ENCODE data around the gene NAT9.

NAT9 gene

DNA sequence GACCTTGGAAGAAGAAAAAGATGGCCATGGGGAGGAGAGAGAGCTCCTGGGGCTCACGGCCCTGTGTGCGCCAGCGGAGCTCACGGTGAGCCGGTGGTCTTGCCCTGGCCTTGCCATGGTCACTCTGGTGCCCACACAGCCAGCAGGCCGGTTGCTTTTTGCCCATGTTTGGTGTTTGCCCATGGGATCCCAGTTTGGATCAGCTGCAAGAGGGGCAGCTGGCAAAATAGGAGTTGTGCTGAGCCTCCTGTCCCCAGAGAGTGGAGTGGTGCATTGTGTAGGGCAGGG is 26.2 kb downstream of the NAT9 start:
- no peak for DNase-seq (ENCODE audit: low read depth)
- no peak for TF ChIP-seq POLR2A (IDR thresholded peaks at IDR 0.05; ENCODE audit: extremely low read depth, insufficient read length)
- TF ChIP-seq MAX (IDR thresholded peaks at IDR 0.05; ENCODE audit: low read depth, low read length): no peak
- TF ChIP-seq, protein P1, sequence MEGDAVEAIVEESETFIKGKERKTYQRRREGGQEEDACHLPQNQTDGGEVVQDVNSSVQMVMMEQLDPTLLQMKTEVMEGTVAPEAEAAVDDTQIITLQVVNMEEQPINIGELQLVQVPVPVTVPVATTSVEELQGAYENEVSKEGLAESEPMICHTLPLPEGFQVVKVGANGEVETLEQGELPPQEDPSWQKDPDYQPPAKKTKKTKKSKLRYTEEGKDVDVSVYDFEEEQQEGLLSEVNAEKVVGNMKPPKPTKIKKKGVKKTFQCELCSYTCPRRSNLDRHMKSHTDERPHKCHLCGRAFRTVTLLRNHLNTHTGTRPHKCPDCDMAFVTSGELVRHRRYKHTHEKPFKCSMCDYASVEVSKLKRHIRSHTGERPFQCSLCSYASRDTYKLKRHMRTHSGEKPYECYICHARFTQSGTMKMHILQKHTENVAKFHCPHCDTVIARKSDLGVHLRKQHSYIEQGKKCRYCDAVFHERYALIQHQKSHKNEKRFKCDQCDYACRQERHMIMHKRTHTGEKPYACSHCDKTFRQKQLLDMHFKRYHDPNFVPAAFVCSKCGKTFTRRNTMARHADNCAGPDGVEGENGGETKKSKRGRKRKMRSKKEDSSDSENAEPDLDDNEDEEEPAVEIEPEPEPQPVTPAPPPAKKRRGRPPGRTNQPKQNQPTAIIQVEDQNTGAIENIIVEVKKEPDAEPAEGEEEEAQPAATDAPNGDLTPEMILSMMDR (IDR thresholded peaks at IDR 0.05; ENCODE audit: low read depth, low read length): no peak
- TF ChIP-seq MYC (IDR thresholded peaks at IDR 0.05; ENCODE audit: low read depth, low read length): no peak
- peak overlapping the region; percentile 77 for H3K4me3 ChIP-seq (ENCODE audit: low read depth, low read length)

- peak; percentile 53 for DNase-seq (ENCODE audit: low read depth)
- TF ChIP-seq, protein P1 (IDR thresholded peaks at IDR 0.05; ENCODE audit: low read depth, low read length): no peak
- TF ChIP-seq POLR2A (IDR thresholded peaks at IDR 0.05; ENCODE audit: extremely low read depth, insufficient read length) (no peak), MYC (IDR thresholded peaks at IDR 0.05; ENCODE audit: low read depth, low read length) (no peak), MAX (IDR thresholded peaks at IDR 0.05; ENCODE audit: low read depth, low read length) (no peak)
Measured at GRCh38 chr17:74749279-74750038, 26.7 kb downstream of the NAT9 start.

GRCh38 chr17:74748529-74749278 is 27.4 kb downstream of the NAT9 start, which contains the start of gene NHERF1:
Gene NHERF1 (plus strand): TSS chr17:74748628. CDS start chr17:74748847, 219 bp downstream.
- TF ChIP-seq MAX (IDR thresholded peaks at IDR 0.05; ENCODE audit: low read depth, low read length): no peak
- TF ChIP-seq POLR2A (IDR thresholded peaks at IDR 0.05; ENCODE audit: extremely low read depth, insufficient read length): peak; percentile 94
- TF ChIP-seq MYC (IDR thresholded peaks at IDR 0.05; ENCODE audit: low read depth, low read length): no peak
- TF ChIP-seq, protein P1 (IDR thresholded peaks at IDR 0.05; ENCODE audit: low read depth, low read length): peak; percentile 6
- DNase-seq (ENCODE audit: low read depth): peak; percentile 93
- H3K4me3 ChIP-seq (ENCODE audit: low read depth, low read length): peak within 1 kb of the TSS; percentile 77

More at GRCh38 chr17:74749279-74750038, 26.7 kb downstream of the NAT9 start:
- peak overlapping the region; percentile 77 for H3K4me3 ChIP-seq (ENCODE audit: low read depth, low read length)

- peak overlapping the region; percentile 11 for H3K4me3 ChIP-seq (ENCODE audit: low read depth, low read length)
- no peak for DNase-seq (ENCODE audit: low read depth)
- TF ChIP-seq MAX (IDR thresholded peaks at IDR 0.05; ENCODE audit: low read depth, low read length) (no peak), MYC (IDR thresholded peaks at IDR 0.05; ENCODE audit: low read depth, low read length) (no peak), POLR2A (IDR thresholded peaks at IDR 0.05; ENCODE audit: extremely low read depth, insufficient read length) (no peak)
- TF ChIP-seq, protein P1 (IDR thresholded peaks at IDR 0.05; ENCODE audit: low read depth, low read length): no peak
Measured at GRCh38 chr17:74748279-74748528, 27.9 kb downstream of the NAT9 start.

GRCh38 chr17:74746922-74747321 is 29.2 kb downstream of the NAT9 start:
- no peak overlapping the region for H3K4me3 ChIP-seq (ENCODE audit: low read depth, low read length)
- TF ChIP-seq POLR2A (IDR thresholded peaks at IDR 0.05; ENCODE audit: extremely low read depth, insufficient read length): no peak
- peak; percentile 32; the same call in 1 of the 2 replicates for TF ChIP-seq MYC (IDR thresholded peaks at IDR 0.05; ENCODE audit: low read depth, low read length)
- TF ChIP-seq MAX (IDR thresholded peaks at IDR 0.05; ENCODE audit: low read depth, low read length): 0 out of 2 replicates have a peak, but pooled peaks have one; percentile 15
- DNase-seq (ENCODE audit: low read depth): peak; percentile 71

GRCh38 chr17:74746376-74746775 is 29.8 kb downstream of the NAT9 start:
- no peak for TF ChIP-seq POLR2A (IDR thresholded peaks at IDR 0.05; ENCODE audit: extremely low read depth, insufficient read length)
- TF ChIP-seq MYC (IDR thresholded peaks at IDR 0.05; ENCODE audit: low read depth, low read length): no peak
- no peak for TF ChIP-seq MAX (IDR thresholded peaks at IDR 0.05; ENCODE audit: low read depth, low read length)
- TF ChIP-seq, protein P1 (IDR thresholded peaks at IDR 0.05; ENCODE audit: low read depth, low read length): no peak
- no peak overlapping the region for H3K4me3 ChIP-seq (ENCODE audit: low read depth, low read length)
- DNase-seq (ENCODE audit: low read depth): no peak

All from NB4 (cell line).